T-helper 22 cell (primary cell): ENCODE results near the gene DNAAF2.
"Not testable (repeated sequence)": the region's sequence is repeated elsewhere in the genome, so short reads cannot be mapped to it uniquely, and the experiment has no call there.

ENCODE experiments used
- DNase-seq: peaks from one replicate; pipeline ENCODE4 v3.0.0-alpha.2; 2020; ENCODE audit warnings: low read depth

Gene DNAAF2

GRCh38 chr14:49634547-49635334 is at the start of gene DNAAF2:
Gene DNAAF2 (minus strand): TSS chr14:49635244. CDS start chr14:49635149, 95 bp downstream.
- DNase-seq, result peak; percentile 58

- no peak for DNase-seq
These were observed 44.2 kb upstream of the DNAAF2 start for GRCh38 chr14:49679271-49679670.

- no peak for DNase-seq
These were observed 42.6 kb upstream of the DNAAF2 start for GRCh38 chr14:49677643-49678042.

GRCh38 chr14:49673586-49673985 is 38.5 kb upstream of the DNAAF2 start:
- no peak for DNase-seq

GRCh38 chr14:49670475-49670874 is 35.4 kb upstream of the DNAAF2 start:
- DNase-seq, result no peak

- DNase-seq, result no peak
These were observed 24.7 kb upstream of the DNAAF2 start for GRCh38 chr14:49659526-49660455.

- not testable (repeated sequence) for DNase-seq
These were observed 22.5 kb upstream of the DNAAF2 start for GRCh38 chr14:49657500-49657899.

GRCh38 chr14:49654511-49654910 is 19.5 kb upstream of the DNAAF2 start:
- no peak for DNase-seq

- no peak for DNase-seq
These were observed 18.5 kb upstream of the DNAAF2 start for GRCh38 chr14:49653508-49653907.

GRCh38 chr14:49642163-49642562 is 7.1 kb upstream of the DNAAF2 start:
- no peak for DNase-seq

GRCh38 chr14:49641697-49642129 is 6.7 kb upstream of the DNAAF2 start:
- no peak for DNase-seq

GRCh38 chr14:49640540-49641417 is 5.7 kb upstream of the DNAAF2 start:
- no peak for DNase-seq

GRCh38 chr14:49637534-49638078 is 2.6 kb upstream of the DNAAF2 start:
- no peak for DNase-seq

GRCh38 chr14:49636866-49637265 is 1.8 kb upstream of the DNAAF2 start:
- no peak for DNase-seq

GRCh38 chr14:49633640-49634546 is 1.2 kb downstream of the DNAAF2 start:
- DNase-seq, result peak; percentile 88

- DNase-seq, result peak; percentile 43
These were observed 10.9 kb downstream of the DNAAF2 start for GRCh38 chr14:49623941-49624839.

- no peak for DNase-seq
These were observed 11.7 kb downstream of the DNAAF2 start for GRCh38 chr14:49623387-49623786.

GRCh38 chr14:49622022-49622607 is 12.9 kb downstream of the DNAAF2 start:
- DNase-seq, result no peak
